Activated naive CD4-positive, alpha-beta T cell treated with anti-CD3 and anti-CD28 coated beads for 36 hours (primary cell): ENCODE results near the gene PLAGL2. TPM values are rescaled to one million over a fixed set of nuclear protein-coding genes. Genes with fewer than 3 reads are reported as not detected.

Experiments used
- CTCF ChIA-PET: fragments of 350-600 bp; sonication (Branson Sonifier 250); formaldehyde crosslinking; loops from one replicate; lab custom pipeline; 2021; ENCODE audit warnings: antibody characterized with exemption; lab: Charles Lee
- DNase-seq: peaks from one replicate; pipeline ENCODE4 v3.0.0-alpha.2; 2020
- H3K27ac Mint-ChIP-seq: one replicate; pipeline ENCODE4 v1.8.0; 2021; ENCODE audit warnings: mild to moderate bottlenecking, mixed read lengths
- H3K27me3 Mint-ChIP-seq: one replicate; pipeline ENCODE4 v1.8.0; 2021; ENCODE audit warnings: low read depth, mixed read lengths
- H3K36me3 Mint-ChIP-seq: one replicate; pipeline ENCODE4 v1.8.0; 2021; ENCODE audit warnings: low read depth, mixed read lengths
- H3K4me1 Mint-ChIP-seq: one replicate; pipeline ENCODE4 v1.8.0; 2021; ENCODE audit warnings: low read depth, mixed read lengths
- H3K4me3 Mint-ChIP-seq: one replicate; pipeline ENCODE4 v1.8.0; 2021; ENCODE audit warnings: mild to moderate bottlenecking, moderate library complexity, mixed read lengths
- H3K9me3 Mint-ChIP-seq: one replicate; pipeline ENCODE4 v1.8.0; 2021; ENCODE audit warnings: mixed read lengths
- intact Hi-C: fragments of 100-400 bp; cut with micrococcal nuclease; formaldehyde crosslinking; loops from one replicate; pipeline ENCODE4 v1.15.1; 2023
- total RNA-seq, 2 experiments: library from RNA; stranded (reverse); gene quantifications; one replicate each; pipeline ENCODE4 v1.2.3, GENCODE V29; 2021

PLAGL2 gene
- total RNA-seq, 2 experiments from 2014 or later: 63.3 to 64.9 TPM

GRCh38 chr20:32160341-32160740 lies 47.2 kb downstream of the PLAGL2 start:
- H3K9me3 Mint-ChIP-seq: no peaks in the 10 kb centered on the region
- intact Hi-C loops: no loop called here
- no peak for DNase-seq
- H3K27ac Mint-ChIP-seq: no peak overlapping the region
- H3K4me3 Mint-ChIP-seq: no peak overlapping the region
- no peaks in the 10 kb centered on the region for H3K27me3 Mint-ChIP-seq
- H3K36me3 Mint-ChIP-seq: peaks cover 44% of the 10 kb centered on the region
- CTCF ChIA-PET: interaction anchor here (0.6 kb wide), 1 partner anchor 387 kb away, joined by 3 read pairs; no protein-coding TSS in a partner anchor
- peaks cover 4% of the 10 kb centered on the region for H3K4me1 Mint-ChIP-seq

- Mint-ChIP-seq H3K4me1 (peaks cover 4% of the 10 kb centered on the region), H3K4me3 (no peak overlapping the region), H3K36me3 (peaks cover 45% of the 10 kb centered on the region), H3K9me3 (no peaks in the 10 kb centered on the region), H3K27me3 (no peaks in the 10 kb centered on the region), H3K27ac (no peak overlapping the region)
- DNase-seq: no peak
- intact Hi-C loops: no loop called here
- CTCF ChIA-PET: interaction anchor here (0.6 kb wide), 2 partner anchors 386 to 425 kb away, joined by 3 read pairs; no protein-coding TSS in a partner anchor
These were observed 47.7 kb downstream of the PLAGL2 start for GRCh38 chr20:32159766-32160221.

- no peak overlapping the region for H3K4me3 Mint-ChIP-seq
- CTCF ChIA-PET: interaction anchor here (0.5 to 0.6 kb wide), 2 partner anchors 28 to 425 kb away, joined by 3 to 4 read pairs; no protein-coding TSS in a partner anchor
- peaks cover 4% of the 10 kb centered on the region for H3K4me1 Mint-ChIP-seq
- H3K27me3 Mint-ChIP-seq: no peaks in the 10 kb centered on the region
- peak; percentile 33 for DNase-seq
- intact Hi-C loops: no loop called here
- H3K9me3 Mint-ChIP-seq: no peaks in the 10 kb centered on the region
- peak overlapping the region; percentile 46 for H3K27ac Mint-ChIP-seq
- H3K36me3 Mint-ChIP-seq: peaks cover 45% of the 10 kb centered on the region
These were observed 48.4 kb downstream of the PLAGL2 start for GRCh38 chr20:32158943-32159660.

GRCh38 chr20:32158351-32158750 lies 49.2 kb downstream of the PLAGL2 start:
- peak overlapping the region; percentile 46 for H3K27ac Mint-ChIP-seq
- DNase-seq: no peak
- intact Hi-C loops: no loop called here
- peaks cover 48% of the 10 kb centered on the region for H3K36me3 Mint-ChIP-seq
- CTCF ChIA-PET: no interaction called here
- no peaks in the 10 kb centered on the region for H3K27me3 Mint-ChIP-seq
- H3K4me1 Mint-ChIP-seq: peaks cover 4% of the 10 kb centered on the region
- H3K9me3 Mint-ChIP-seq: no peaks in the 10 kb centered on the region
- H3K4me3 Mint-ChIP-seq: no peak overlapping the region

GRCh38 chr20:32157611-32158010 lies 49.9 kb downstream of the PLAGL2 start:
- Mint-ChIP-seq H3K9me3 (no peaks in the 10 kb centered on the region), H3K4me1 (peaks cover 4% of the 10 kb centered on the region), H3K27ac (no peak overlapping the region), H3K4me3 (no peak overlapping the region), H3K27me3 (no peaks in the 10 kb centered on the region), H3K36me3 (peaks cover 50% of the 10 kb centered on the region)
- intact Hi-C loops: no loop called here
- DNase-seq: no peak
- CTCF ChIA-PET: no interaction called here

- peaks cover 47% of the 10 kb centered on the region for H3K36me3 Mint-ChIP-seq
- intact Hi-C loops: loop anchor here (1.0 to 2.0 kb wide), 3 partner anchors 31 to 330 kb away; no protein-coding TSS in a partner anchor
- H3K27ac Mint-ChIP-seq: peak overlapping the region; percentile 16
- no peaks in the 10 kb centered on the region for H3K9me3 Mint-ChIP-seq
- H3K27me3 Mint-ChIP-seq: no peaks in the 10 kb centered on the region
- H3K4me3 Mint-ChIP-seq: no peak overlapping the region
- peak; percentile 62 for DNase-seq
- CTCF ChIA-PET: interaction anchor here (1.1 kb wide), 1 partner anchor 284 kb away, joined by 3 read pairs; no protein-coding TSS in a partner anchor
- peaks cover 4% of the 10 kb centered on the region for H3K4me1 Mint-ChIP-seq
These were observed 52.2 kb downstream of the PLAGL2 start for GRCh38 chr20:32155017-32155981.

GRCh38 chr20:32153771-32154170 lies 53.8 kb downstream of the PLAGL2 start:
- no peak for DNase-seq
- CTCF ChIA-PET: no interaction called here
- Mint-ChIP-seq H3K4me1 (no peaks in the 10 kb centered on the region), H3K36me3 (peaks cover 46% of the 10 kb centered on the region), H3K4me3 (no peak overlapping the region), H3K27ac (no peak overlapping the region), H3K9me3 (no peaks in the 10 kb centered on the region), H3K27me3 (no peaks in the 10 kb centered on the region)
- intact Hi-C loops: loop anchor here (2.0 kb wide), 1 partner anchor 289 kb away; no protein-coding TSS in a partner anchor

GRCh38 chr20:32153156-32153665 lies 54.3 kb downstream of the PLAGL2 start:
- no peaks in the 10 kb centered on the region for H3K27me3 Mint-ChIP-seq
- intact Hi-C loops: no loop called here
- H3K27ac Mint-ChIP-seq: no peak overlapping the region
- H3K4me3 Mint-ChIP-seq: no peak overlapping the region
- CTCF ChIA-PET: interaction anchor here (0.5 kb wide), 1 partner anchor 10 kb away, joined by 3 read pairs; no protein-coding TSS in a partner anchor
- H3K9me3 Mint-ChIP-seq: no peaks in the 10 kb centered on the region
- no peak for DNase-seq
- H3K4me1 Mint-ChIP-seq: no peaks in the 10 kb centered on the region
- H3K36me3 Mint-ChIP-seq: peaks cover 44% of the 10 kb centered on the region

GRCh38 chr20:32152421-32153155 lies 55.0 kb downstream of the PLAGL2 start:
- H3K27ac Mint-ChIP-seq: peak overlapping the region; percentile 18
- DNase-seq: no peak
- no peaks in the 10 kb centered on the region for H3K9me3 Mint-ChIP-seq
- H3K36me3 Mint-ChIP-seq: peaks cover 38% of the 10 kb centered on the region
- no peaks in the 10 kb centered on the region for H3K27me3 Mint-ChIP-seq
- H3K4me3 Mint-ChIP-seq: no peak overlapping the region
- no peaks in the 10 kb centered on the region for H3K4me1 Mint-ChIP-seq
- intact Hi-C loops: no loop called here
- CTCF ChIA-PET: interaction anchor here (0.5 kb wide), 1 partner anchor 11 kb away, joined by 3 read pairs; no protein-coding TSS in a partner anchor

- Mint-ChIP-seq H3K27me3 (no peaks in the 10 kb centered on the region), H3K4me1 (no peaks in the 10 kb centered on the region), H3K36me3 (peaks cover 43% of the 10 kb centered on the region), H3K9me3 (no peaks in the 10 kb centered on the region), H3K27ac (no peak overlapping the region), H3K4me3 (no peak overlapping the region)
- no peak for DNase-seq
- CTCF ChIA-PET: interaction anchor here (0.5 to 0.7 kb wide), 2 partner anchors 60 to 222 kb away, joined by 3 read pairs; no protein-coding TSS in a partner anchor
- intact Hi-C loops: no loop called here
These were observed 57.2 kb downstream of the PLAGL2 start for GRCh38 chr20:32150291-32150848.

- no peak overlapping the region for H3K4me3 Mint-ChIP-seq
- CTCF ChIA-PET: interaction anchor here (0.5 to 0.7 kb wide), 2 partner anchors 59 to 222 kb away, joined by 3 read pairs; no protein-coding TSS in a partner anchor
- H3K27me3 Mint-ChIP-seq: no peaks in the 10 kb centered on the region
- H3K9me3 Mint-ChIP-seq: no peaks in the 10 kb centered on the region
- H3K36me3 Mint-ChIP-seq: peaks cover 40% of the 10 kb centered on the region
- no peaks in the 10 kb centered on the region for H3K4me1 Mint-ChIP-seq
- intact Hi-C loops: no loop called here
- H3K27ac Mint-ChIP-seq: no peak overlapping the region
- DNase-seq: no peak
These were observed 57.9 kb downstream of the PLAGL2 start for GRCh38 chr20:32149566-32150170.
